ES-I3 (cell line): ENCODE data around the gene MARCHF3.

Experiments
- H3K36me3 ChIP-seq: 2 replicates; pipeline ENCODE4 v1.6.1; 2013; ENCODE audit warnings: mild to moderate bottlenecking, low read length, control low read depth, moderate library complexity; ENCODE audit not compliant: insufficient read depth
- H3K4me1 ChIP-seq: 2 replicates; pipeline ENCODE4 v1.6.1; 2013; ENCODE audit warnings: mild to moderate bottlenecking, control low read depth, low read length; ENCODE audit not compliant: insufficient read depth
- H3K9ac ChIP-seq: 2 replicates; pipeline ENCODE4 v1.6.1; 2013; ENCODE audit warnings: low read depth, mild to moderate bottlenecking, low read length, moderate library complexity
- H3K9me3 ChIP-seq: 2 replicates; pipeline ENCODE4 v1.6.1; 2013; ENCODE audit warnings: mild to moderate bottlenecking, low read length, moderate library complexity; ENCODE audit not compliant: control insufficient read depth, insufficient read depth

The MARCHF3 gene, protein sequence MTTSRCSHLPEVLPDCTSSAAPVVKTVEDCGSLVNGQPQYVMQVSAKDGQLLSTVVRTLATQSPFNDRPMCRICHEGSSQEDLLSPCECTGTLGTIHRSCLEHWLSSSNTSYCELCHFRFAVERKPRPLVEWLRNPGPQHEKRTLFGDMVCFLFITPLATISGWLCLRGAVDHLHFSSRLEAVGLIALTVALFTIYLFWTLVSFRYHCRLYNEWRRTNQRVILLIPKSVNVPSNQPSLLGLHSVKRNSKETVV

DNA sequence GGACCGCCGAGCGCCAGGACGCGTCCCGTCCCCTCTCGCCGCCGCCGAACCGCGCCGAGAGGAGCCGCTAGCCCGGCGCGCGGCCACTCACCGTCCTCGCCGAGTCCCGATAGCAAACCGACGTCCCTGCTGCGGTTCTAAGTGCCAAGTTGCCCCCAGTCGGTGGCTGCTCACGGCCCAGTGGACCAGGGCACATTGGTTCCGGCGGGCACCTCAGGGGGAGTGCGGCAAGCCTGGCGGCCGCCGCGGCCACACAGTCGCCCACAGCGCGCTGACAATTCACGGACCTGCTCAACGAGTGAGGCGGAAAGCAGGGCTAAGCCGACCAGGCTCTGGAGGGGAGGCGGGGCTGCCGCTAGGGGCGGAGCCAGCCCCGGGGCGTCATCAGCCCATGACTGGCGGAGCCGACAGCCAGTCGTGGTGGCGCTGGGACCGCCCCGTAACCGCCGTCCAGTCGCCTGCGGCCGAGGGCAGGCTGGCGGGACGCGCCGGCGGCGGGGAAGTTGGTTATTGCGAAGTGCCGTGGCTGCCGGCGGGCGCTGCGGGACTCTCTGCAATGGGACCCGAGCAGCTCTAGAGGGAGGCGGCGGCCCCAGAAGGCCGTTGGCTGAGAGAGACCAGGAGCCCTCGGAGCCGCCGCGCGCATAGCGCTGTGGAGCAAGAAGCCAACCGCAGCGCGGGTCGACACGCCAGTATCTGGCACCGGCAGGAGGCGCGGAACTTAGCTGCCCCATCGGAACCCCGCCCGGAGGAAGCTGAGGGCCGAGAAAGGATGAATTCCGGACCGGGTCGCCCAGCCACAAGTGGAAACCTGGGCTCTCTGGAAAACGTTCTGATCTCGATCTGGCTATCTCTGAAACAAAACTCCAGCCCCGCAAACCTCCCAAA is at the start of gene MARCHF3:
TSS of gene MARCHF3 (minus strand) at position 300 of the 888 bp plus-strand sequence. CDS start 112,387 bp downstream, outside the sequence.
- Histone ChIP-seq H3K36me3 (no peaks in the 10 kb centered on the region), H3K4me1 (peaks cover 5% of the 10 kb centered on the region; the same call in 1 of the 2 replicates), H3K9me3 (no peaks in the 10 kb centered on the region), H3K9ac (peak within 1 kb of the TSS; percentile 84)

DNA sequence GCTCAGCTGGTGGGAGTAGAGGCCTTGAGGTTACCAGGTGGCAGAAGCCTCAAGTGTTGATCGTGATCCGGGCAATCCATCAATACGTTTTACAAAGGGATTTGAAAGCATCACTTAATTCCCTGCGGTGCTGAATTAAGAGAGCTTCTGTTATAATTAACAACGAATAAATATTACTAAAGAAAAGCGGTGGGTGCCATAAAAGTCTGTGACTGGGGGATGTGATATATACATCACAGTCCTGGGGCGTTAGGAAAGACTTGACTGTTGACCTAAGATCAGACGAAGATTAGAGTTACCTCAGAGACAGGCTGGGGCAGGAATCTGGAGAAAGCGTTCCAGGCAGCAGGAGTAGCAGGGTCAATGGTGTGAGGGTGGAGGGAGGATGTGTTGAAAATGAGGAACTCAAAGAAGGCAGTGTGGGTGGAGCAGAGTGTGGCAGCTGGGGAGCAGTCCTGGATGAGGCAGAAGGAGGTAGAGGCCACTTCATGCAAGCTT is 49.7 kb upstream of the MARCHF3 start:
- no peaks in the 10 kb centered on the region for H3K36me3 ChIP-seq
- no peak overlapping the region for H3K9ac ChIP-seq
- peaks cover 33% of the 10 kb centered on the region for H3K4me1 ChIP-seq
- no peaks in the 10 kb centered on the region for H3K9me3 ChIP-seq

DNA sequence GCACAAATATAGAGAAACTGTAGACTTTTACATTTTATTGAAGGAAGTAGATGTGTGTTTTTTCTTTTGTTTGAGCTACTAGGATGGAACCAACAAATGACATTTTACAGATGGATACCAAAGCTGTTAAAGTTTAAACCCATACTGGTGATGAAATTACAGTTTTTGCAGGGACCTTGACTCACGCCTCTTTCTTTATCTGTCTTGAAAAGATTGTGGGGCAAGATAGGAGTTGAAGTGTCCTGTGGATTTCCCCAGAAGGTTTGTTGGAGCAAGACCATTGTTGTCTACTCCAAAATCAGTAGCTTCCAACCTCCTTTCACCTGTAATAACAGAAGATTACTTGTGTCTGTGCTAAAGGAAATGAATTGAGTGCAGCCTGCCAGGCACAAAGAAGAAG is 47.0 kb upstream of the MARCHF3 start:
- H3K4me1 ChIP-seq: peaks cover 35% of the 10 kb centered on the region

DNA sequence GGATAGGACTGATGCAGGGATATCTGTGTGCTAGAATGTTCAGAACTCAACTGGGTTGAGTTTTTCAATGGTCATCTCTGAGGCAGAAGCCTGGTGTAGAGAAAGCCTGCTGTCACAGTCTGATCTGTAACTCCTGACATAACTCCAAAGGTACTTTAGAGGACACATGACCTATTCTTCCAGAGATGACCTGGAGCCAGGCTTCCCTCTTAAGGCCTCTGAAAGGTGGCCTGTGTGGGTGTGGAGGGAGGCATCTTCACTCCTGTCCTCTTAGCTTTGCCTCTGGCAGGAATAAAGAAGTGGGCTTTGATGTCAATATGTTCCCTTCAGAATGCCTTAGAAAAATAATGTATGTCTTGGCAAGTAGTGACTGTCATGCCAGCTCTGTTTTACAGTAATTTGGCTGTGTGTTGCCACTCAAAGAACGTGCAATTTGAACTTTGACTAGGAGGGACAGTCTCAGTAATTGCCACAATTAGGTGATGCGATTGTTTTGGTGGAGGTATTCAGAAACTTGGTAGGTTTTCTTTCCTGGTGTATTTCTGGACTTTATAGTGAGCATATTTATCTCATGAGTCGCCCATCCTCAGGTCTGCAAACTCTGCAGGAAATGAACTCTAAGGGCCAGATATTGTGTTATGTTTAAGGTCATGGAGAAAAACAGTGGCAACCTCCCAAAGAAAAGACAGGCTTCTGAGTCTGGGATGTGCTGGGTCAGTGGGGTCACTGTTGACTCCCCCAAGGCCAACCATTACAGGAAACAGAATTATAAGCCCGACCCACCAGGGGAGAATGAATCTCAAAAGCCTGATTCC is 46.2 kb upstream of the MARCHF3 start:
- Histone ChIP-seq H3K36me3 (no peaks in the 10 kb centered on the region), H3K4me1 (peaks cover 35% of the 10 kb centered on the region), H3K9ac (no peak overlapping the region), H3K9me3 (no peaks in the 10 kb centered on the region)

More for the DNA sequence above, 47.0 kb upstream of the MARCHF3 start:
- Histone ChIP-seq H3K9ac (no peak overlapping the region), H3K36me3 (no peaks in the 10 kb centered on the region), H3K9me3 (no peaks in the 10 kb centered on the region)

DNA sequence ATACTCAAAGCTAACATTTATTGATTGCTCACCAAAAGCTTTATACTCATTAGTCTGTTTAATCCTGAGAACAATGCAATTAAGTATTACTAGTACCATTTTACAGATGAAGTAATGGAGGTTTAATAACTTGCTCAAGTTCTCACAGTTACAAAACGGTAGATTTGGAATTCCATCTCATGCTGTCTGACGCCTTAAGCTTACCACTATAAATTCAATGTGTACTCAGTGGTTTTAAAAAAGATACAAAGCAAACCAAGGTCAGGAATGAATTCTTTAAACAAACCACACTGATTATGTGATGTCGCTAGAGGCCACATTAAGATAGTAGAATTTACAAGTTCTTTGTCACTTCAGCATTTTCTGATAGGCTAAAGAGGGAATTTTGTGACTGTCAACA is 44.1 kb upstream of the MARCHF3 start:
- Histone ChIP-seq H3K9me3 (no peaks in the 10 kb centered on the region), H3K36me3 (no peaks in the 10 kb centered on the region), H3K9ac (no peak overlapping the region), H3K4me1 (peaks cover 30% of the 10 kb centered on the region)

DNA sequence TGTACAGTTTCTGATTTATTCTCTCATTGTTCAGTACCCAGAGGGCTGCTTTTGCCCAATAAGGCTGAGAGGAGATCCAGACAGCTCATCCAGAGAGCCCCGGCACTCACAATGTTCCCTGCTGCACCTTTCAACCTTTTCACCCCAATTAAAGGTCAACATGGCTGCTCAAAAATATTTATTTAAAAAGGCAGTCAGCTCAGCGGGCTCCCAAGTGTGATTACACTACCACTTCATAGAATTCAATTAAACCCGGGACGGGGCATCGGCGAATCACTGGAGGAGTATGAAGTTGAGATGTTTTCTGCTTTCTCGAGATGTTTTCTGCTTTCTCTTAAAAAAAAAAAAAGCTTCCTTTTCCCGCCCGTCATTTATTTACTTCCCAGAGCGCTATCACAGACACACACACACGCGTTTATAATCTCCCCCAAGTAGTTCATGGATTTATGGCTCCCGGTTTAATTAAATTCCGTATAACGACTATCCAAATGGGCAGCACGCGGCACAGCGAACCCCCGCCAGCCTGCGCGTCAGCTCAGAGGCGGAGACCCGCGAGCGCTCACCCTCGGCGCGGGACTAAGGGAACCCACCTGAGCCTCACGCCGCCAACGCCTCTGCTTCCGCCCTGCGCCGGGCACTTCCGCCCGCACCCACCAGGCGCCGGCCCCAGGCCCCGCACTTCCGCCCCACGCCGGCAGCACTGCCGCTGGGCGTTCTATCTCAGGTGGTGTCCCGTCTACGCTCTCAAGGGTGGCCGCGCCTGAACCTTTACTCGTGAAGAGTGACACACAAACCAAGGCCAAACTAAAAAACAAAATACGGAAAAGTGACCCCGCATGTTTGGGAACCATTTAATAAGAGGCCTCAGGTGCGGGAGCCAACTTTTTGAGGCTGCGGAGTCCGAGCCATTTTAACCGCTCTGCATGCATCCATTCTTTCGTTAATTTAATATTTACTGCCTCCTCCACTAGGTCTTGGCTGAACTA is 42.8 kb upstream of the MARCHF3 start, which contains the start of gene C5orf63:
TSS of gene C5orf63 (minus strand) at position 642 of the 986 bp plus-strand sequence. CDS start 14,507 bp downstream, outside the sequence.
- no peaks in the 10 kb centered on the region for H3K36me3 ChIP-seq
- H3K9me3 ChIP-seq: no peaks in the 10 kb centered on the region
- peak within 1 kb of the TSS; percentile 77; the same call in 1 of the 2 replicates for H3K9ac ChIP-seq
- H3K4me1 ChIP-seq: peaks cover 27% of the 10 kb centered on the region

DNA sequence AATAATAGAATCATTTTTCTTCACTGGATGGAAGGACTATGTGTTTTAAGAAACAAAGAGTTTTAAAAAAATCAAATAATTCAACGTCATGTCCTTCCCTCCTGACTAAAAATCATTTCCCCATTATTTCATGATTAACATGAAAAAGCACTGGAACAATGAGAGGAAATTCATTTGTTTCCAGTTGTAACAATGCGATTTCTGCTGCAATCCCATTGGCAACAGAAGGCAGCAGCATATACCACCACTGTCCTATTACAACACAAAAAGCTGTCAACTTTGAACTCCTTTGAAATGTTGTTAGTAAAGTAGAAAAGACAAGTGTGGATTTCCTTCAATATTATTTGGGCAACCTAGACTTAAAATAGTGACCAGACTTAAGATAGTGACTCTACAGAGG is 39.9 kb upstream of the MARCHF3 start:
- H3K36me3 ChIP-seq: no peaks in the 10 kb centered on the region
- H3K9ac ChIP-seq: no peak overlapping the region
- peaks cover 7% of the 10 kb centered on the region; the same call in 1 of the 2 replicates for H3K4me1 ChIP-seq
- H3K9me3 ChIP-seq: no peaks in the 10 kb centered on the region

DNA sequence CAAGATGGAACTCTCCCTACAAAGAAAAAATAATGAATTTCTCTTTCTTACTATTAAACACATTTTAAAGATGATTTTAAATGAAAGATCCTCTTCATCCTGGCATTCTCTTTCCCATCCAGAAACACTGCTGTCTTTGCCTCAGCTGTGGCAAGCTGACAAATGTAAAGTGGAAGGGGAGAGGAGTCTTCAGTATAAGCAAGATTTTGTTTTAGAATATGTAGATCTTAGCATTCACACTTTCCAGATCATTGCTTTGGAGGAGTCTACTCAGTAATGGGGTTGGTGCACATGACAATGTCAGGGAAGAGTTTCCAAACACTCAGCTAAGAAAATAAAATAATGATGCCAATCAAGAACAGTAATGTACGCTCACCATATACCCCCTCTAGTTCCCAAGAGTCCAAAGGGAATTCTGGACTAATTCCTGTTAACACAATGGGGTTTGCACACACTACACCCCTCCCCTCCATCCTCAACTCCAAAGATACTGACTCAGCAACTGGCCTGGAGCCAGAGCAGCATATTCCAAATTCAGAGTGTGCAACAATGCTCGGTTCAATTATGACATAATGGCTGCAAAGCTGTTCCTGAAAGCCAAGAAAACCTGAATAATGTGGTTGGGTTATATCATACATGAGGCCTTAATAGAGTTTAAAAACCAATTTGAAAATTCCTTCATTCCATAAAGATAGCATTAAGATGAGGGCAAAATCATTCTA is 38.3 kb upstream of the MARCHF3 start:
- H3K36me3 ChIP-seq: no peaks in the 10 kb centered on the region
- no peak overlapping the region for H3K9ac ChIP-seq
- no peaks in the 10 kb centered on the region for H3K9me3 ChIP-seq
- peaks cover 7% of the 10 kb centered on the region; the same call in 1 of the 2 replicates for H3K4me1 ChIP-seq

DNA sequence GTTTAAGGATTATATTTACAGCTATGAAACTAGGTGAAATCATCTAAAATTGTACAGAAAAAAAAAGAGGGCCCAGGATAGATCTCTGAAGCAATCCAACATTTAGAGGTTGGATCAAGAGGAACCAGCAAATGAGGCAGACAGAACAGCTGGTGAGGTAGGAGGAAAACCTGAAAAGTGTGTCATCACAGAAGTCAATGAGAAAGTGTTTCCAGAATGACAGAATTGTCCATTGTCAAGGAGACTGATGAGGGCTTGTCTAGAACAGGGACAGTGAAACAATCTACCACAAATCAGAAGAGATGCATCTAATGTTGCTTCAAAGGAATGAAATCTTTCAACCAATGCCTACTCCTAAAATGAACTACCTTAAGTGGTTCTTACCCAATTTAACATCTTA is 36.4 kb upstream of the MARCHF3 start:
- Histone ChIP-seq H3K4me1 (peaks cover 4% of the 10 kb centered on the region; the same call in 1 of the 2 replicates), H3K36me3 (no peaks in the 10 kb centered on the region), H3K9me3 (no peaks in the 10 kb centered on the region), H3K9ac (no peak overlapping the region)

DNA sequence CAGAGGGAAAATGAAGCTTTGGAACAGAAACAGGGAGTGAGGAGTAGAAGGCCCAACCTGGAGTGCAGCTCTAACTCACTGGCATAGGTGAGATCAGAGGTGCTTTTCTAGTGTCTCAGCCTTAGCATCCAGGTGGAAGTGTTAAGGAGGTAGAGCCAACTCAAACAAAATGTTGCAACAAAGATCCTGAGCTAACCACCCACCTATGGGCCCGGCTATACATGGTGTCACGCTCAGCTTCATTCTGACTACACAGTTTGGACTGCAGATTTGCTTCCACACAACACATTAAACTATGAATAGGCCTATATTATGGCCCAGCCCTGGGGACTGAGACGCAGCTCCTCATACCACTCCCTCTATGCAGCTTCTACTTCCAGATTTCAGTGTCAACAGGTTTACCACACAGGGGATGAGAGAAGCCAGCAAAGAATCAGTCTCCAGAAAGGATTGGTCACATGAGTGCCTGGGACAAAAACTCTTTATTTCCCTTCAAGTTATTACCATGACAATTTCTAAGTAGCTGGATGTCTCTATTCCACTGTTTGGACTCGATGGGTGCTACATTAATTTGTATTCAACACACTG is 34.0 kb upstream of the MARCHF3 start:
- H3K36me3 ChIP-seq: no peaks in the 10 kb centered on the region
- H3K4me1 ChIP-seq: no peaks in the 10 kb centered on the region

DNA sequence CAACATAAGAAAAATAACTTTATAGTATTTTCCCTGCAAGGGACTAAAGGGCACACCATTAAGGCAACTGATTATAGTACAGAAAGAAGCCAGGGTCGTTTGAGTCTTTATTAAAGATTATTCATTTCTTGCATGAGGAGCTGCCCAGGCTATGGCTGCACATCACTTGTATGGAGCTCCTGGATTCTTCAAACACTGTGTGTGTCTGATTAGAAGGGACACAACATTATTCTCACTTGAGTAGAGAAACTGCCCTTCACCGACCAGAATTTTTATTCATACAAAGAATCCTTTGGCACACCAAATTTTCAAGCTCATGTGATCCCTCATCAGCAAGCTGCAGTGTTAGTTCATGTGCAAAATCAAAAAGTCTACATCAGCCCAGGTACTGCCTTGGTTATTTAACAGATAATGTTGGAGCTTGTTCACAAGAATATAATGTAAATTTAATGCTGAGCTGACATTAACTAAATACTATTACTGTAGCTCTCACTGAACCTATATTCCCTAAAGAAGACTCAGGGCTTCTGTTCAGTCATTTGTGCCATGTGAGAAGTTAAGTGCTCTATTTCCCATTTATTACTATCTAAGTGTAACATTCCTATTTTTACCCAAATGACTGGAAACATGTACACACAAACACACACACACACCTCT is 33.0 kb upstream of the MARCHF3 start:
- H3K9me3 ChIP-seq: no peaks in the 10 kb centered on the region
- H3K36me3 ChIP-seq: no peaks in the 10 kb centered on the region
- H3K9ac ChIP-seq: no peak overlapping the region
- no peaks in the 10 kb centered on the region for H3K4me1 ChIP-seq

More for the DNA sequence above, 34.0 kb upstream of the MARCHF3 start:
- no peaks in the 10 kb centered on the region for H3K9me3 ChIP-seq
- H3K9ac ChIP-seq: no peak overlapping the region

DNA sequence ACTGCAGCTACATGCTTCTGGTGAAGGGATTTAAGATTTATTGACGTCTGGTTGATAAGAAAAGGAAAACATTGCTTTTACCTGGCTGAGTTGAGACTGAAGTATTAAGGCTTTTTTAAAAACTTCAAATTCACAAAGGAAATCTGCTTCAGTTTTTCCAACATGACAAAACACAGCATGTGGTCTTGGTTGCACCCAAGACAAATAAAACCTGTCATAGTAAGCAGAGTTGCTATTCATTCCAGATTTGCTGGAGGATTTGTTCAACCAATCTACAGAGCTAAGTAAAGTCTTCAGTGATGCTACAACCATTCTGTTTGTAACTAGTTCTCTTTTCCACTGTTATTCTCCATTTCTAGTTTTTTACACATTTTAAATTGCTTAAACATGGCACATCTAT is 31.6 kb upstream of the MARCHF3 start:
- Histone ChIP-seq H3K9ac (no peak overlapping the region), H3K36me3 (no peaks in the 10 kb centered on the region), H3K4me1 (no peaks in the 10 kb centered on the region), H3K9me3 (no peaks in the 10 kb centered on the region)
